ENCODE results near the gene NUP214.
A peak's percentile ranks its signal among the peaks of the same experiment; 100 is the strongest.
"Not testable (repeated sequence)": the region's sequence is repeated elsewhere in the genome, so short reads cannot be mapped to it uniquely, and the experiment has no call there.

Gene NUP214

GRCh38 chr9:131173995-131174394 is 48.6 kb downstream of the NUP214 start:
- TF ChIP-seq POLR2A (IDR thresholded peaks at IDR 0.05; ENCODE audit: low read length) (no peak), GATA1 (IDR thresholded peaks at IDR 0.05; ENCODE audit: low read depth, low read length) (no peak)
- DNase-seq: no peak

DNA sequence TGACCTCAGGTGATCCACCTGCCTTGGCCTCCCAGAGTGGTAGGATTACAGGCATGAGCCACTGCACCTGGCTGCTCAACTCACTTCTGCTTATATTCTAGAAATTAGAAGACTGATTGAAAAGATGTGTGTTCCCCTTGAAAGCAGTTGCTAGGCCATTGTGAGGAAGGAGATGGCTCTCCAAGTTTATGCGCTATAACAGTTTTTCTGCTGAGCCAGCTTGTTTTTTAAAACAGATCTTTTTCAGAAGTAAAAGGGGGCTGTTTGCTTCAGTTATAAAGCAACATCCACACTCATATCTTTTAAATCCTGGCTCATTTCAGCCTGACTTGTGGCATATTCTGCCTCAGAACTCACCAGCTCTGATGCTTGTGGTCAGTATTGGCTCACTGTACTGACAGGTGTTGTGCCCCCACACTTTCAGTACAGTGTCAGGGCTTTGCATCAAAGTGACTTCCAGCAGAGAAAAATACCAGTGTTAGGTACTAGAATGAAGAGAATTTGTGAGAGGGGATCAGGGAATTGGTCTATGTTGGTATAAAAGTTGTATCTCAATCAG is 49.4 kb downstream of the NUP214 start:
- TF ChIP-seq GATA1 (IDR thresholded peaks at IDR 0.05; ENCODE audit: low read depth, low read length) (no peak), POLR2A (IDR thresholded peaks at IDR 0.05; ENCODE audit: low read length) (no peak)
- no peak for DNase-seq

GRCh38 chr9:131177898-131178297 is 52.5 kb downstream of the NUP214 start:
- DNase-seq: no peak
- TF ChIP-seq GATA1 (IDR thresholded peaks at IDR 0.05; ENCODE audit: low read depth, low read length) (no peak), POLR2A (IDR thresholded peaks at IDR 0.05; ENCODE audit: low read length) (no peak)

- peak; percentile 86 to 89 for DNase-seq
- TF ChIP-seq GATA1 (IDR thresholded peaks at IDR 0.05; ENCODE audit: low read depth, low read length) (no peak), POLR2A (IDR thresholded peaks at IDR 0.05; ENCODE audit: low read length) (no peak)
These were observed 53.0 kb downstream of the NUP214 start for GRCh38 chr9:131178382-131178781.

- no peak for TF ChIP-seq GATA1 (IDR thresholded peaks at IDR 0.05; ENCODE audit: low read depth, low read length)
- peak; percentile 55 to 62 for DNase-seq
These were observed 53.5 kb downstream of the NUP214 start for GRCh38 chr9:131178926-131179325.

GRCh38 chr9:131179561-131180219 is 54.3 kb downstream of the NUP214 start:
- TF ChIP-seq POLR2A (IDR thresholded peaks at IDR 0.05; ENCODE audit: low read length) (no peak), GATA1 (IDR thresholded peaks at IDR 0.05; ENCODE audit: low read depth, low read length) (no peak)
- DNase-seq: peak in 1 of 2 experiments; percentile 51

DNA sequence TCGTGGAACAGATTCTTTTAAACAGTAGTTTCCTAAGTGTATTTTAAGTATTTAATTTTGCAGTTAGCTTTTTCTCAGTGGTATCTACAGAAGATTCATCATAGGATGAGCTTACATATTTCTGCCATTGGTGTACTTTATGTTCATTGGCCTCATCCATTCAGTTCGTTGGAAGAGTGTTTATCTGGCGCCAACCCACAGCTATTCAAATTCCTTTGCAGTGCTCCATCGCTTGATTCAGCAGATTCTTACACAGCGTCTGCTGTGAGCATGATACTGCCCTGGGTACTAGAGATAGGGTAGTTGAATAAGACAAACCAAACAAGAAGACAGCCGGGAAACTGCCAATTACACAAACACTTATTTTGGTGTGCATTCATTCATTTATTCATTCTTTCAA is 55.1 kb downstream of the NUP214 start:
- TF ChIP-seq POLR2A (IDR thresholded peaks at IDR 0.05; ENCODE audit: low read length) (peak; percentile 44), GATA1 (IDR thresholded peaks at IDR 0.05; ENCODE audit: low read depth, low read length) (peak; percentile 58)

GRCh38 chr9:131181091-131181681 is 55.8 kb downstream of the NUP214 start:
- DNase-seq: peak; percentile 59 to 67
- peak; percentile 3 for TF ChIP-seq POLR2A (IDR thresholded peaks at IDR 0.05; ENCODE audit: low read length)
- TF ChIP-seq GATA1 (IDR thresholded peaks at IDR 0.05; ENCODE audit: low read depth, low read length): no peak

More for the DNA sequence above, 55.1 kb downstream of the NUP214 start:
- peak; percentile 94 to 98 for DNase-seq

- DNase-seq: no peak
- no peak for TF ChIP-seq POLR2A (IDR thresholded peaks at IDR 0.05; ENCODE audit: low read length)
- TF ChIP-seq GATA1 (IDR thresholded peaks at IDR 0.05; ENCODE audit: low read depth, low read length): no peak
These were observed 60.5 kb downstream of the NUP214 start for GRCh38 chr9:131185924-131186323.

DNA sequence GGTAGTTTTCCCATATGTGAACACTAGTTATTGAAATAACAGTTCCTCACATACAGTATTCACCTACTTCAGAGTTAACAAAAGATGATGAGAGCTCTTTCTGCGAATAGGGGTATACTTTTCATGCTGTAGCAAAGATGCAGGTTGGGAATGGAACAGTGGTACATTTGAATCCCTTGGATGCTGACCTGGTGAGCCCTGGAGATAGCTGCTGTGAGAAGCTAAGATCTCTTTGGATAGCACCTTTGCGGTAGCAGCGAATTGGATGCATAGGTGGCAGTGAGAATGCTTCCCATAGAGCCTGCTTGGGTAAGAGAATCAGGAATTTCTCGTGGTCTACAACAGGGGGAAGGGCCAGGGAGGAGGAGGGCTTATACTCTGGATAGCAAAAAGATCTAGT is 61.2 kb downstream of the NUP214 start:
- no peak for TF ChIP-seq POLR2A (IDR thresholded peaks at IDR 0.05; ENCODE audit: low read length)
- no peak for DNase-seq

GRCh38 chr9:131187957-131188356 is 62.6 kb downstream of the NUP214 start:
- DNase-seq: no peak
- TF ChIP-seq POLR2A (IDR thresholded peaks at IDR 0.05; ENCODE audit: low read length): no peak

GRCh38 chr9:131188976-131189375 is 63.6 kb downstream of the NUP214 start:
- no peak for DNase-seq
- TF ChIP-seq GATA1 (IDR thresholded peaks at IDR 0.05; ENCODE audit: low read depth, low read length): no peak

DNA sequence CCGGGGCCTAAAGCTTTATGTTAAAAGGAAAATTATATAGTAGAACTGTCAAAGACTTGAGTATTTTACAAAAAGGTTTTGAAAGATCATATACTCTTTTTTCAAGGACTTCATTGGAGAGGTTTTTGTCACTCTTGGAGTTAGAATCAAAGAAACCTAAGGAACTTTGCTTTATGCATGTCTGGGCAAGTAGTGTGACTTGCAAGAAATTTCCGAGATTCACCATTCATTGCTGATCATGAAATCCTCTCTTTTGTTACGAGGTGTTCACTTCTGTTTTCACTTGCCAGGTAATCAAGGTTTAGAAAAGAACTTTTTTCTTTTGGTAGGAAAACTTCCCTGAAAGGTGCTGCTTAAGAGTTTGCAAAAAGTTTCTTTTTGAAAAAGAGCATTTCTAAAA is 64.8 kb downstream of the NUP214 start:
- no peak for DNase-seq
- TF ChIP-seq POLR2A (IDR thresholded peaks at IDR 0.05; ENCODE audit: low read length) (no peak), GATA1 (IDR thresholded peaks at IDR 0.05; ENCODE audit: low read depth, low read length) (no peak)

DNA sequence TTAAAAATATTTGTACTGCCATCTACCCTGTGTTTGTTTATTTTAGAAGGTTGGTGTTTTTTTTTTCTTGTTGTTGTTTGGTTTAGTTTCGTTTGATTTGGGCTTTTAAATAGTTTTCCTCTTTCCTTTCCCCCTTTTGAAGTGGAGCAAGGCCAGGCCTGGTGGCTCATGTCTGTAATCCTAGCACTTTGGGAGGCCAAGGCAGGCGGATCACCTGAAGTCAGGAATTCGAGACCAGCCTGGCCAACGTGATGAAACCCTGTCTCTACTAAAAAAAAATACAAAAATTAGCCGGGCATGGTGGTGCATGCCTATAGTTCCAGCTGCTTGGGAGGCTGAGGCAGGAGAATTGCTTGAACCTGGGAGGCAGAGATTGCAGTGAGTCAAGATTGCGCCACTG is 65.6 kb downstream of the NUP214 start:
- not testable (repeated sequence) for DNase-seq

- TF ChIP-seq GATA1 (IDR thresholded peaks at IDR 0.05; ENCODE audit: low read depth, low read length) (no peak), POLR2A (IDR thresholded peaks at IDR 0.05; ENCODE audit: low read length) (no peak)
- no peak for DNase-seq
These were observed 66.5 kb downstream of the NUP214 start for GRCh38 chr9:131191857-131192256.
